GM12892 (cell line): ENCODE data around the gene REEP3.
"Not testable (repeated sequence)": the region's sequence is repeated elsewhere in the genome, so short reads cannot be mapped to it uniquely, and the experiment has no call there.

Experiments
- DNase-seq: peaks from one replicate; pipeline ENCODE4 v3.0.0; 2011; ENCODE audit not compliant: insufficient read length
- FAIRE-seq: peaks from 2 replicates; lab custom pipeline; 2011; peaks lifted over from hg19 to GRCh38; lab: Jason Lieb, UNC
- POLR2A ChIP-seq: IDR thresholded peaks from 2 replicates; pipeline ENCODE4 v1.6.1; 2011; ENCODE audit warnings: low read depth, low read length, control low read depth
- POLR2AphosphoS5 ChIP-seq: IDR thresholded peaks from 2 replicates; pipeline ENCODE4 v1.6.1; 2011; ENCODE audit warnings: low read depth, low read length, control low read depth
- TAF1 ChIP-seq: IDR thresholded peaks from 2 replicates; pipeline ENCODE4 v1.6.1; 2011; ENCODE audit warnings: low read depth, mild to moderate bottlenecking, control low read depth, low read length, borderline replicate concordance

Gene REEP3

DNA sequence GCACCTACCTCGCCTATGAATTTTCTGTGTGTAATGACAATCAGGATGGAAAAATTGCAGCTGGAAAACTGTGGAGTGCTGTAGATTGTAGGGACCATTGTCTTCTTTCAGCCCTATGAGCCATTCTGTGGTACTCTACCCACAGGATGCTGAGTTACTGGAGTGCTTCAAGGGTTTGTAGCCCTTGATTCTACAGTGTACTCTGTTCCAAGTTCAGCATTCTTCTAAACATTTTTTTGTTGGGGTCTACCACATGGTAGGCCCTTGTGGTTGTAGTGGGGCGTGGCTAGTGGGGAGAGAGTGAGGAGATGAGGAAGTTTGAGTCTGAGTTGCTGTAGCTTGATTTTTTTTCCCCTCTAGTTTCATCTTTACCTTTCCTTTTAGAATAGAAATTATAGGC lies 33.5 kb downstream of the REEP3 start:
- FAIRE-seq (no peak), DNase-seq (peak; percentile 13)
- TF ChIP-seq POLR2A = no peak
- TF ChIP-seq POLR2AphosphoS5 = no peak
- TF ChIP-seq TAF1 = no peak

DNA sequence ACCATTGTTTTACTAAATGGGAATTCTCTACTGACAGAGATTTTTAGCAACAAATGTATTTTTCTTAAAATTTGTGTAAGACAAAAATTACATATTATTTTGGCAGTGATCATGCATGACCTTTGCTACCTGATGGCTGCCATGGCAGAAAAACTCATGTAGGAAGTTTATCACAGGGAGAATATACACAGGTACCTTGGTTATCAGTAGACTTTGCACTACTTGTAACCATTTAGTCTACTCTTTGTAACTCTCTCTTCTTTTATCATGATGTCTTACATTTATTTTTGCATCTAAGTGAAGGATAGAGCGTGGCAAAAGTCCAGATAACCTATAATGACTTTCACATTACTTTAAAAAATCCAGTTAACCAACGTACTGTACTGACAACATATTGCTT lies 34.1 kb downstream of the REEP3 start:
- FAIRE-seq = no peak
- DNase-seq = no peak
- TF ChIP-seq POLR2AphosphoS5 = no peak
- no peak for TF ChIP-seq TAF1
- no peak for TF ChIP-seq POLR2A

DNA sequence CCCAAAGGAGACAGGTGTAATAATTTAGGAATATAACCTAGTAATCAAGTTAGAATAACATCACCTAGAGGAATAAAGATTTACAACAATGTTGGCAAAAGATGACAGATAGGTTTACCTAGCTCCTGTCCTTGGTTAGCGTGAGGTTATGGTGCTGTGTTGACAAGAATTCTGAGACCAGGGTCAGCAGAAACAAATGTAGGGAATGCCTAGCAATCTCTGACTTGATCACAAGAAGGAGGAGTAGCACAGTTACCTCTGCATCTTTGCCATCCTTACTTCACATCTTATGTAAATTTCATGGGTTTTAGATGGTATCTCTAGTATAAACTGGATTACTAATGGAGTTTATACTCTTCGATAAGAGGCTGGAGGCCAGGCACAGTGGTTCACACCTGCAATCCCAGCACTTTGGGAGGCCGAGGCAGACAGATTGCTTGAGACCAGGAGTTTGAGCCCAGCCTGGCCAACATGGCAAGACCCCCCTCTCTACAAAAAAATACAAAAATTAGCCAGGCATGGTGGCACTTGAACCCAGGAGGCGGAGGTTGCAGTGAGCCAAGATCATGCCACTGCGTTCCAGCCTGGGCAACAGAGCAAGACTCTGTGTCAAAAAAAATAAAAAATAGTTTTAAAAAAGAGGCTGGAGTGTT lies 37.1 kb downstream of the REEP3 start:
- no peak for DNase-seq
- TF ChIP-seq TAF1 = no peak
- TF ChIP-seq POLR2AphosphoS5 = no peak
- no peak for TF ChIP-seq POLR2A
- no peak for FAIRE-seq

DNA sequence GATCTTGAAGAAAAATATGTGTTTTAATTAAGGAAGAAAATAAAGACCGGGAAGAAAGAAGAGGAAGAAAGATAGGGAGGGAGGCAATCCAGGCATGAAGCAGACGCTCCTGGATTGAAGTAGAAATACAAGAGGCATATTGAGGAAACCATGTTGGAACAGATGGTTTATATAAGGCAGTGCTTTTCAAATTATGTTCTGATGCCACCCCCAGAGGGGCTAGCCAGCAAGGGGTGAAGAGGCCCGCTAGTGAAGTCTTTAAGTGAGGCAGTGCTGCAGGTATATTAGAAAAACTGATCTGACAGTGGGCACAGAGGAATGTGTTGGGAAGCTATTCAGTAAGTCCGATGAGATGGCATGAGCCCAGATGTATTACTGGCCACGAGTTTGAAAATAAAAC lies 40.1 kb downstream of the REEP3 start:
- TF ChIP-seq POLR2AphosphoS5 = no peak
- TF ChIP-seq POLR2A = no peak
- TF ChIP-seq TAF1 = no peak
- DNase-seq = no peak
- no peak for FAIRE-seq

DNA sequence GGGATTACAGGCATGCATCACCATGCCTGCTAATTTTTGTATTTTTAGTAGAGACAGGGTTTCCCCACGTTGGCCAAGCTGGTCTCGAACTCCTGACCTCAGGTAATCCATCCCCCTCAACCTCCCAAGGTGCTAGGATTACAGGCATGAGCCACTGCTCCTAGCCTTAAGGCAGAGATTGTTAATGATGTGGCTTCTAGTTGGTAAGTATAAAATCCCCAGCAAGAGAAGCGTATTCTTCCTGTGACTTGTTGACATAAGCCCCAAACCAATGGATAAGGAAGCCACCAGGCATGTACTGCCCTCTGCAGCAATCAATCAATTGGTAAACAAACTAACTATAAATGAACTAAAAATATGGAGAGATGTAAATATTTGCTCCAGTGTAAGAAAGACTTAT lies 41.2 kb downstream of the REEP3 start:
- no peak for DNase-seq
- FAIRE-seq = no peak
- TF ChIP-seq POLR2AphosphoS5 (no peak), TAF1 (no peak), POLR2A (no peak)

DNA sequence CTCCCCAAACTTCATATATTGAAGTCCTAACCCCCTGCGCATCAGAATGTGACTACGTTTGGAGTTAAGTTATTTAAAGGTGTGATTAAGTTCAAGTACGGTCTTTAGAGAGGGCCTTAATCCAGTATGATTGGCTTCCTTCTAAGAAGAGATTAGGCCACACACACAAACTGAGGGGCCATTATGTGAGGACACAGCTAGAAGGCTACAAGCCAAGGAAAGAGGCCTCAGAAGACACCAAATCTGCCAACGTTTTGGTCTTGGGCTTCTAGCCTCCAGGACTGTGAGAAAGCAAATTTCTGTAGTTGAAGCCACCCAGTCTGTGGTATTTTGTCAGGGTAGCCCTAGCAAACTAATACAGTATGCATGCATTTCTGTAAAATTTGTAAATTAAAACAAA lies 41.7 kb downstream of the REEP3 start:
- DNase-seq (no peak), FAIRE-seq (no peak)
- TF ChIP-seq POLR2A (no peak), POLR2AphosphoS5 (no peak), TAF1 (no peak)

DNA sequence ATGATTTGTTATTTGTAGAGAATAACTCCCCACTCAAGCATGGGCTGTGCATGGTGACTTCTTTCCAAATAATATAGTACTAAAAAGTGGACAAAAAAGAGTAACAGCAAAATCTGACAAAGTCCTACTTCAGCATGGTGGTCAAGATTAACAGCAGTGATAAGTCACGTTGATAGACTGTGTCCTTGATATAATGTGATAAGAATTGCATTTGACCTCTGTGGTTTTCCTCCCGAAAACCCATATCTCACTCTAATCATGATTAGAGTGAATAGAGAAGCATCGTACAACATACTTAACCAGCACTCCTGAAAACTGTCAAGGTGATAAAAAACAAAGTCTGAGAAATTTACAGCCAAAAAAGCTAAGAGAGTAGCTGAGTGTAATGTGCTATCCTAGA lies 42.4 kb downstream of the REEP3 start:
- FAIRE-seq (no peak), DNase-seq (no peak)

DNA sequence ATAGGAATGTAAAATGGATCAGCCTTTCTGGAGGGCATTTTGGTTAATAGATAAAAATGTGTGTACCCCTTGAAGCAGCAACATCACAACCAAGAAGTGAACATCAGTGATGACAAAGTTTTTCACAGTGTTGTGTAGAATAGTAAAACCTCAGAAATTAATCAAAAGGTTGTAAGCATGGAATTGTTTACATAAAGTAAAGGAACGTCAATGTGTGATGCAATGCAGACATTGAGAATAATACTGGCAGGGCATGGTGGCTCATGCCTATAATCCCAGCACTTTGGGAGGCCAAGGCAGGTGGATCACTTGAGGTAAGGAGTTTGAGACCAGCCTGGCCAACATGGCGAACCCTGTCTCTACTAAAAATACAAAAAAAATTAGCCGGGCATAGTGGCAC lies 43.5 kb downstream of the REEP3 start:
- not testable (repeated sequence) for FAIRE-seq, DNase-seq

More for the DNA sequence above, 42.4 kb downstream of the REEP3 start:
- no peak for TF ChIP-seq POLR2AphosphoS5
- no peak for TF ChIP-seq POLR2A
- no peak for TF ChIP-seq TAF1

DNA sequence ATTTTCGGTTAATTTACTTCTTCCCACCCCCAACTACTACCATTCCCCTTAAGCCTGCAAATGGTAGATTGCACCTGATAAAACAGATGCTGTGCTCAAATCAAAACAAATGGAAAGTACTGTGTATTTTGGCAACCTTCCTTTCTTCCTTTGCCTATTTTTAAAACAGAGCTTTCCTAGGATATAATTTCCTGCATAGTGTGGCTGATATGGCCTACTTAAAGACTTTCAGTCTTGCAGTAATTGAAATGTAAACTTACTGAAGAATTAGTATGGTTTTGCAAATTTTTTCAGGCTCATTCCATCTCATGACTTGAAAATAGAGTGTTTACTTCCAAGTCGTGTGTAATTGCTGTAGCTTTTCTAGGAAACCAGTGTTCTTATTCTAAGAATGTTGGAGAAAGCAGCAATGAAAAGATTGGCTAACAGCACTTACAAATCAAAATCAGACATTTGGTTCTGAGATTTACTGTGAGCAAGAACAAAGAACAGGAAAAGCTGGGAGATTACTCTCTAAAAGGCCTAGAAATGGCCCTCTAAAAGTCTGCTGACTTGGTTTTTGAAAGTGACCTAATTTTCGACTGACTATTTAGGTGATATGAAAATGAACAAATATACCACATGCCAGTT lies 52.0 kb downstream of the REEP3 start:
- FAIRE-seq = no peak
- TF ChIP-seq POLR2AphosphoS5 (no peak), POLR2A (no peak), TAF1 (no peak)
- DNase-seq = no peak

DNA sequence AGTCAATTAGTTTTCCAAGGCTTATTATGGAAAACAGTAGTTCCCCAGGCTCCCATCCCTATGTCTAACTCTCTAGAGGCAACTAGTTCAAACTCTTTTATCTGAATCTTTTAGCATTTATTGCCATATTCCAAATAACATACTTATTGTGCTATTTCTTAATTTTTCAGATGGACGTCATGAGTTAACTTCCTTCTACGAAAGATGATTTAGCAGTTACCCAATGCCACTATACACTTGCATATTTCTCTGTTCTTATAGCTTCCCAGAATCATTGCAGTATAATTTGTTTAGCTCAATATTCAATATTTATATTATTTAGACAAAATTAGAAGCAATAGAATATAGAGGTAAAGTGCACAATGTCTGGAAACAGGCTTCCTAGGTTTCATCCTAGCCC lies 52.8 kb downstream of the REEP3 start:
- TF ChIP-seq TAF1 (no peak), POLR2AphosphoS5 (no peak), POLR2A (no peak)
- FAIRE-seq (peak; percentile 50), DNase-seq (no peak)

DNA sequence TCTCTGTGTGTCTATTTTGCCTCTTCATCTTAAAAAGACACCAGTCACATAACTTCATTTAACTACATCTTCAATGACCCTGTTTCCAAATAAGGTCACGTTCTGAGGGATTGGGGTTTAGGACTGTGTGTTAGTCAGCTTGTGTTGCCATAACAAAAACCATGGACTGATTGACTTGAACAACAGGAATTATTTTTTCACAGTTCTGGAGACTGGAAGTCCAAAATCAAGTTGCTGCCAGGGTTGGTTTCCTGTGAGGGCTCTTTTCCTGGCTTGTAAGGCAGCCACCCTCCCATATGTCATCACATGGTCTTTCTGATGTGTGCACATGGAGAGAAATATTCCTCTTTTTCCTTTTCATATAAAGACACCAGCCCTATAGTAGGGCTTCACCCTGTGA lies 55.3 kb downstream of the REEP3 start:
- FAIRE-seq (no peak), DNase-seq (no peak)
- no peak for TF ChIP-seq TAF1
- no peak for TF ChIP-seq POLR2A
- TF ChIP-seq POLR2AphosphoS5 = no peak

DNA sequence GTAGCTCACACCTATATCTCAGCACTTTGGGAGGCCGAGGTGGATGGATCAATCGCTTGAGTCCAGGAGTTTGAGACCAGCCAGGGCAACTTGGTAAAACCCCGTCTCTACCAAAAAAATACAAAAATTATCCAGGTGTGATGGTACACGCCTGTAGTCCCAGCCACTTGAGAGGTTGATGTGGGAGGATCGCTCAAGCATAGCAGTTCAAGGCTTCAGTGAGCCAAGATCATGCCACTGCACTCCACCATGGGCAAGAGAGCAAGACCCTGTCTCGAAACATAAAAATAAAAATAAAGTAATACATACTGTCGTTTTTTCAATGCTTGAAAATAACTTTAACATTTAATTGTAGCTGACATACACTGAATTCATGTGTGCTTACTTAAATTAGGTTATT lies 57.3 kb downstream of the REEP3 start:
- no peak for FAIRE-seq
- TF ChIP-seq POLR2A (no peak), TAF1 (no peak), POLR2AphosphoS5 (no peak)
- no peak for DNase-seq
